Globus pallidus (tissue), 1 donor: Measurements from ENCODE around the gene SSR4.

Source experiments
- DNase-seq: peaks from one replicate; pipeline ENCODE4 v3.0.0-alpha.2; 2015; ENCODE audit warnings: low spot score

SSR4 gene

GRCh38 chrX:153781428-153782047, 12.9 kb upstream of the SSR4 start:
- DNase-seq, result no peak

DNA sequence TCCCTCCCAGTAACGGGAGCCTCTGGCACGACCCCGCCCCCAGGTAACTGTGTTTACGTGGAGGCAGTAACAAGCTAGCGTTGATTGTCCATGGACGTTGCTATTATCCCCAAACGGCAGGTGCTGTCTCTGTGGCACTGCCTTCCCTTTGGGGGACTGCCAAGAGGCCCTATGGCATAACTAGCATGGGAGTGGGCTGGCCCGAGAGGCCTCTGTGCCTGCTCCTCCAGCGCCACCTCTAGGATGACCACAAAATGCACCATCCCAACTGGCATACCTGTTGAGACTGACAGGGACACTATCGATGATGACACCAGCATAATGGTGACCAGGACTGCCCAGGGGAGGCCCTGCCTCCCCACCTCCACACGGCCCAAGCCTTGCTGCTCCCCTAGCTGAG, 12.2 kb upstream of the SSR4 start:
- no peak for DNase-seq

DNA sequence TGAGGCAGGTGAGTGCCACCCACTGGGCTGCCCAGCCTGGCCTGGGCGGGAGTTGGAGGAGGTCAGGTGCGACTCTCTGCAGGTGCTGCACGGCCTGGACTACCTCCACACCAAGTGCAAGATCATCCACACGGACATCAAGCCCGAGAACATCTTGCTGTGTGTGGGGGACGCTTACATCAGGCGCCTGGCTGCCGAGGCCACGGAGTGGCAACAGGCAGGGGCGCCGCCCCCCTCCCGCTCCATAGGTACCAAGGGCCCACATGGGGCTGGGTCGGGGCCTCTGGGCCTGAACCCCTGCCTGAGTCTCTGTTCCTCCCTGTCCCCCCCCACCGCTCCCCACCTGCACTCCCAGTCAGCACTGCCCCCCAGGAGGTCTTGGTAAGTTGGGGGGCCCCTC, 11.6 kb upstream of the SSR4 start:
- DNase-seq, result no peak

DNA sequence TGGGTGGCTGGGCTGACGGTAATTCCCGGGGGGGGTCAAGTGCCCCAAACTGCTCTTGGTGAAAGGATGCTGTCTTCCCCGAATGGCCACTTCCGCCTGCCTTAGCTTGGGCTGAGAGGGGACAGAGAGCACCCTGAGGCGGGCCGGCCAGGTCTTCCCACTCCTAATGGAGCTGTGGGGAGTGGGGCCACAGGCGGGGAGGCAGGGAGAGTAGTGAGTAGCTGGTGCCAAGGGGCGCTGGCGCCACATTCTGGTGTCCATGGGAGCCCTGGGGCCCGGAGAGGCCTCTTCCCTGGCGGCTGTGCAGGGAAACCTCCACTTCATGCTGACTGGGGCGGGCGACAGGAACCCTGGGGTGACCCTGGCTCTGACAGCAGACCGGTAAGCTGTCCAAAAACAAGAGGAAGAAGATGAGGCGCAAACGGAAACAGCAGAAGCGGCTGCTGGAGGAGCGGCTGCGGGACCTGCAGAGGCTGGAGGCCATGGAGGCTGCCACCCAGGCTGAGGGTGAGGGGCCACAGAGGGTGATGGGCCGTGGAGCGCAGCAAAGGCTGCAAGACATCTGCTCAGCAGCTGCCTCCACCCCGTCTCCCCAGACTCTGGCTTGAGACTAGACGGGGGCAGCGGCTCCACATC, 11.0 kb upstream of the SSR4 start:
- DNase-seq, result no peak

DNA sequence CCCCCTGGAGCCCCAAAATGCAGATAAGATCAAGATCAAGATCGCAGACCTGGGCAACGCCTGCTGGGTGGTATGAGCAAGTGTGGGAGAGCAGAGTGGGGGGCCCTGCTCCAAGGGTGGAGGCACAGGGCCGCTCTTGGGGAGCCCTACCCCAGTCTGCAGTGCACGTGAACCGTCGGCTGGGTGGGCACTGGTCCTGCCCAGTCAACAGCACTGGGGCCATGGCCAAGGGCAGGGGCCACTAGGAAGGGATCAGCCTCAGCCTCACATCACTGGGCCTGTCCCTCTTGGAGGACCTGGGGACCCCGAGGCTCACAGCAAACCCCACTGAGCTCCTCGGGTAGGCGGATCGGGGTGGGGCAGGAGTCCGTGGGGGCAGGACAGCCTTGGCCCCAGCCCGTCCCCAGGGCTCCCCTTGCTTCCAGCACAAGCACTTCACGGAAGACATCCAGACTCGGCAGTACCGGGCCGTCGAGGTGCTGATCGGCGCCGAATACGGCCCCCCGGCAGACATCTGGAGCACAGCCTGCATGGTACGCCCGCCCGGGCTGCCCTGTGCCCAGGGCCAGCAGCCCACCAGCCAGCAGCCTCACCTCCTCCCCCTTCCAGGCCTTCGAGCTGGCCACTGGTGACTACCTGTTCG, 10.0 kb upstream of the SSR4 start:
- DNase-seq, result no peak

GRCh38 chrX:153786669-153787068, 7.8 kb upstream of the SSR4 start:
- DNase-seq, result no peak

- no peak for DNase-seq
These were observed 4.8 kb upstream of the SSR4 start for GRCh38 chrX:153789654-153790053.

DNA sequence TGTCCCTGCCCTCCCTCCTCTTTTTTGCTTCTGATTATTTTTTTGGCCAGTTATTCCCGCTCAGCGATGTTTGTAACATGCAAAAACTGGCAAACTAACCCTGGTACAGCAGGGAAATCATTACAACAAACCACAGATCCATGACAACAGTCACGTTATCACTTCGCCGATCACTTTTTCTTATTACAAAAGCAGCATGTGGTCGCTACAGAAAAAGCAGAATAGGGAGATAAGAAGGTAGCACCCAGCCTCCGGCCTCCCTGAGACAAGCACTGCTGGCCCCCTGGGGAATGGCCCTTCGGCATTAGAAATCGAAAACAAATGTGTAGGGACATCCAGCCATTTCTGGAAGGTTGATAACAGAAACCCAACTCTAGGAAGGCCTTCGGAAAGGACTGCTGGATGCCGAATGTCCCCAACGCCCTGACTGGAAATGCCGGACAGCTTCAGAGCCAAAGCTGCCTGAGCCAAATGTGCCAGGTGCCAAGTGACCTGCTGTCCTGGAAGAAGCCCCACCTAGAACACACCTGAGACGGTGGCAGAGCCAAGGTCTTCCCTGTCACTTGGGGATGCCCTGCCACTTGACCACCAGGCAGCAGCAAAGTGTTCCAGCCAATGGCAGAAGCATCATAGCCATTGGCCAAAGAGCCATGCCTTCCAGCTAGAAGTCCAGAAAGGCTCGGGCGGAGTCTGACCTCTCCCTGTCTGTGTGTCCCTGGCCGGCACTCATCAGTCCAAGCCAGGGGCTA, 3.2 kb upstream of the SSR4 start:
- DNase-seq, result no peak

DNA sequence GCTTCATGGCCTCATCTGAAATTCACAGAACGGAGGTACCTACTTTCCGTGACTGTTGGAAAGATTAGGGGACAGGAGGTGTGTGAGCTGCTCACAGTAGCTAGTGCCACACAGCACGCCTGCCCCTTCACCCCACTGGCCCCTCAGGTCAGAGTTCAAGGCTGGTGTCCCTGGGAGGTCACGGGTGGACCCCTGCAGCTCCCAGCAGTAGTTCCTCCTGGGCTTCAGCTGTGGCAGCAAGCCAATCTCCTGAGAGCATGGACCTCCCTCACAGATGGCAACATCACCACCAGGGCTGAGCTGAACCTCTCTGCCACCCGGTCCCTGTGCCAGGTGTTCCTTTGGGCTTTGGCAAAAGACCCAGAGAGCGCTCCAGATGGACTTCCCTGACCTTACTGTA, 2.1 kb upstream of the SSR4 start:
- no peak for DNase-seq

DNA sequence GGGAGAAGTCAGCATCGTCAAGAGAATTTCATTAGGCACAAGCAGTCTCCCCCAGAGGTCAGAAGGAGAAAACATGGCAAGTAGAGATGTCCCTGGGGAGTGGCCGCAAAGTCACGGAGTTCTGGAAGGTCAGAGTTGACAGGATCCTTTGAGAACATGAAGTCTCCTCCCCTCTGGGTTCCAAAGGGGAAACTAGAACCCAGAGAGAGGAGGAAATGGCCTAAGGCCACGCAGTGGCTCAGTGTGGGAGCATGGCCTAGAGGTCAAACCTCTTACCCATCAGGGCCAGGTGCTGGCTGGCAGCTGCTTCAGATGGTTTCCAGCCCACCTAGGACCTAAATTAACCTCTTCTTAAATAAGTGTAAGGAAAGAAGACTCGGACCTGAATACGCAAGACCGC, 1.2 kb upstream of the SSR4 start:
- no peak for DNase-seq

- no peak for DNase-seq
These were observed 689 bp downstream of the SSR4 start for GRCh38 chrX:153794897-153795816.

DNA sequence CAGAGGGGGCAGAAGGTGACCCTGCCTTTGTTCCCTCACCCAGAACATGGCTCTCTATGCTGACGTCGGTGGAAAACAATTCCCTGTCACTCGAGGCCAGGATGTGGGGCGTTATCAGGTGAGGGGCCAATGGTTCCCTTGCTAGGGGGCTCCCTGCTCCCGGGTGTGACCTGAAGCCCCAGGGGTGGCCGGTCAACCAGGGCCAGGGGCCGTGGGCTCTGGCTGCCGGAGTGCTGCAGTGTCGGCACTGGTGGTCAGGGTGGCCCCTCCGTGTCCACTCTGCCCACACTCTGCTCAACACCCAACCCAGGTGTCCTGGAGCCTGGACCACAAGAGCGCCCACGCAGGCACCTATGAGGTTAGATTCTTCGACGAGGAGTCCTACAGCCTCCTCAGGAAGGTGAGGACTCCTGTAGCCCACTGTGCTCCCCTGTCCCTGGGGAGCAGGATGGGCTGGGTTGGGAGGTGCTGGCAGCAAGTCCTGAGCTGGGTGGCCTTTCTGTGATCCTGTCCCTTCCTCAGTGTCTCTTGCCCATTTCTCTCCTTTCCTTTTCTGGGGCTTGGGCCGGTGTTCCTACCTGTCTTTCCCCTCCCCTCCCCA, 3.0 kb downstream of the SSR4 start:
- DNase-seq, result no peak

- no peak for DNase-seq
These were observed 4.9 kb downstream of the SSR4 start for GRCh38 chrX:153799326-153799725.

GRCh38 chrX:153800177-153800722, 5.8 kb downstream of the SSR4 start:
- DNase-seq, result no peak

DNA sequence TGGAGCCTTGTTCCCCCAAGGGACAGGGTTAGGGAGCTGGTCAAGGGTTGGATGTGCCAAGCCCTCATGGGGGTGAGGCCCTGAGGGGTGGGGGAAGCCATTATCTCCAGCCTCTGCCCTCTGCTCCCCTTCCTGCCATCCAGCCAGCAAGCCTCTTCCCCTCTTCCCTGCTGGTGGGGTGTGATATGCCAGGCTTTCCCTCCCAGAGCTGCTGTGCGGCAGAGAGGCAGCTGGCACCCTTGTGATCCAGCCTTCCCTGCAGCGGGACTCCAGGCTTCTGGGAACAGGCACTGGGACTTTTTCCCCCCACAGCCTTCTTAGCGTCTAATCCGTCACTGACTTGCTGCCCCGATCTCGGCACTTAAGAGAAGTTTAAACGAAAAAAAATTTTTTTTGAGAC, 6.3 kb downstream of the SSR4 start:
- DNase-seq, result no peak

GRCh38 chrX:153801669-153802068, 7.2 kb downstream of the SSR4 start:
- no peak for DNase-seq

DNA sequence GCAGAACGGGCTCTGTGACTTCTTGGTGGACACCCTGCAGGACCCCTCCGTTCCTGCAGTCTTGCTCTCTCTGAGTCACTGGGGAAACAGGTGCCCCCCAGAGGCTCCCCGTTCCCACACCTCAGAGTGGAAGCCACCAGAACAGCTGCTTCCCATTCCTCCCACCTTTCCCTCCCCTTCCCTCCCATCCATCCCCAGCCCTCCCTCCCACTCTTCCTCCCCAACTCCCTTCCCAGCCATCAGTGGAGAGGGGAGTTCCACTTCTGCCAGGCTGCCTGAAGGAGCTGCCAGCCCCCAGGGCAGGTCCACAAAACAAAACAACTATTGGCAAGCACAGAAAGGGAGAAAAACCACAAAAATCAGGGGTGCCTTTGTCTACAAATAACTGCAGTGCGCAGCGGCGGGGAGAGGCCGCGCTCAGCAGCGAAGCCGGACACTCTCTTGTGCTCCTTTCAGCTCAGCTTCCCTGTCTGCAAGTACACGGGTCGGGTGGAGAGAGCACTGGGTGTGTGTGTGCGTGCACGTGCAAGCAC, 8.1 kb downstream of the SSR4 start:
- no peak for DNase-seq

DNA sequence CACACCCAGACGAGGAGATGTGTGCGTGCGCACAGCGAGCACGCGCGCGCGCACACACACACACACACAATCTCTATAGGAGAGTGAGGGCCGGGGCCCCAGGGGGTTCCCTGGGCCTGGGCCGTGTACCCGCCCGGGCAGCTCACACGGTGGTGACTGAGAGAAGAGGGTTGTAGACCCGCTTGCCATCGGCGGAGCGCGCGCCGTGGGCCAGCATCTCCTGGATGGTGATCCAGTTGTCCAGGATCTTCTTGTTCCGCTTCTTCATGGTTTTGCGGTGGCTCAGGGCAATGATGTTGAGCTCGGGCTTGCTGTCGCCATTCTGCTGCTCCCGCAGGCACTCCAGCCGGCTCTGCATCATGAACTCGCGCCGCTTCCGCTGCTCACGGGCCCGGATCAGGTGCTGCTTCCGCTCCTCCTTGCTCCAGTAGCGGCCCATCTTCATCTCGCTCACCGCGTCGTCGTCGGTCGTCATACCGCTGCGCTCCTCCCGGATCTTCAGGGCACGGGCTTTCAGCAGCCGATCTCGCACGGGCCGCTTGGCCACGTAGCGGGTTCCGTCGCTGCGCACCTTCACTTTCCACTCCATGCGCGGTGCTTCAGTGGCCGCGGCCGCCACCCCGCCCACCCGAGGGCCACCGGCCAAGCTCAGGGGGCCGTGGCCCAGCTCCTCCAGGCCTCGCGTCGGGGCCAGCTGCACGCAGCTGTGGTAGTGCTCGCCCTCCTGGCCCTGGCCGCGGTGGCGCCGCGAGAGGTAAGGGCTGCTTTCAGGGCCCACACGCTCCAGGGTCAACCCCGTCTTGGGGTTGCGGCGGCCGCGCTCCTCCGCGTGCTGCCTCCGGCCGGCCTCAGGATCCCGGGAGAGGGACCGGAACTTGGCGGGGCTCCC, 9.0 kb downstream of the SSR4 start:
- DNase-seq, result no peak

DNA sequence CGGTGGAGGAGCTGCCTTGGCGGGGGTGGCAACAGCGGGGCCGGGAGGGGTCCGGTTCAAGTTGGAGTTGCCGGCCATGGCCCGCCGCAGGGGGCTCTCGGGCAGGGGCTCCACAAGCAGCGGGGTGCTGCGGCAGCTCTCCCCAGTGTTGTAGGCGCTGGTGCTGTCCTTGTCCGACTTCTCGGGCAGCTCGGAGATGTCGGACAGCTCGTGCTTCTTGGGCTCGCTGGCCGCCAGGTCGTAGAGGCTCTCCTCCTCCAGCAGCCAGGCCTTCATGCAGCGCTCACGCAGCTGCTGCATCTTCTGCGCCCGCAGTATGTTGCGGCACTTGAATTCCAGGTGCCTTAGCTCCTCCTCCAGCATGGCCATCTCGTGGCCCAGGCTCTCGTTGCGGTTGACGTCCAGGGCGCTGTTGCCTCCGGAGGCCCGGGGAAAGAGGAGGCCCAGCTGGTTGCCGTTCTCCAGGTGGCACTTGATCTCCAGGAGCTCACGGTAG, 9.7 kb downstream of the SSR4 start:
- no peak for DNase-seq

- DNase-seq, result no peak
These were observed 10.2 kb downstream of the SSR4 start for GRCh38 chrX:153804621-153805020.
